HepG2 (cell line): ENCODE data around the gene DOCK11. TPM values are rescaled to one million over a fixed set of nuclear protein-coding genes. Genes with fewer than 3 reads are reported as not detected.

Experiments
- ATAC-seq: fragments of 200-7000 bp; cut with Tn5 transposase; 3 replicates; pipeline ENCODE4 v1.9.1; 2020; ENCODE audit warnings: mild to moderate bottlenecking, moderate library complexity
- BruUV-seq: library from RNA; stranded (reverse); fragments of 400-500 nt; replicated peaks from 2 replicates; lab custom pipeline; 2021; lab: Mats Ljungman, UMichigan
- CTCF ChIA-PET: fragments of 300-600 bp; formaldehyde crosslinking; extraction: SDS; loops from one replicate; lab custom pipeline; 2021; ENCODE audit warnings: low total read pairs, inconsistent platforms, low intra/inter-chr PET ratio; lab: Yijun Ruan, JAX
- POLR2A ChIA-PET: fragments of 350-600 bp; sonication (Branson Sonifier 250); formaldehyde crosslinking; loops from one replicate; lab custom pipeline; 2020; ENCODE audit warnings: antibody characterized with exemption, inconsistent platforms; lab: Yijun Ruan, JAX
- DNase-seq: peaks from one replicate; pipeline ENCODE4 v3.0.0-alpha.2; 2015; ENCODE audit warnings: low spot score
- FAIRE-seq: peaks from 3 replicates; lab custom pipeline; 2011; peaks lifted over from hg19 to GRCh38; lab: Jason Lieb, UNC
- H2AFZ ChIP-seq: one replicate; pipeline ENCODE4 v1.6.1; 2011; ENCODE audit warnings: low read length, inconsistent platforms
- H3K27ac ChIP-seq: fragments of 300-600 bp; 3 replicates; pipeline ENCODE4 v1.8.0; 2011; ENCODE audit warnings: mixed run types, mild to moderate bottlenecking, mixed read lengths, low read length, inconsistent platforms; ENCODE audit not compliant: insufficient read depth; ENCODE audit errors: extremely low read length
- H3K27me3 ChIP-seq, 2 experiments: fragments of 200-600 bp in 1 of 2; 2 replicates in 1 of 2; 3 replicates in 1 of 2; pipeline versions ENCODE4 v1.6.0 to v1.8.0; 2011; ENCODE audit warnings: low read length in 2 of 2, mild to moderate bottlenecking in 2 of 2, moderate library complexity in 2 of 2, inconsistent platforms in 1 of 2; ENCODE audit not compliant: insufficient read depth in 2 of 2, control insufficient read depth in 1 of 2
- H3K36me3 ChIP-seq, 2 experiments: fragments of 200-600 bp in 1 of 2; replicated peaks in 1 of 2; 2 replicates in 1 of 2; 3 replicates in 1 of 2; pipeline versions ENCODE4 v1.5.1 to v1.8.0; 2011; ENCODE audit warnings: low read length in 2 of 2, inconsistent platforms in 1 of 2; ENCODE audit not compliant: insufficient read depth in 2 of 2, control insufficient read depth in 1 of 2
- H3K4me1 ChIP-seq: 2 replicates; pipeline ENCODE4 v1.5.1; 2012; ENCODE audit warnings: low read length, inconsistent platforms; ENCODE audit not compliant: insufficient read depth
- H3K4me2 ChIP-seq: 2 replicates; pipeline ENCODE4 v1.6.0; 2011; ENCODE audit warnings: low read depth, low read length, inconsistent platforms
- H3K4me3 ChIP-seq, 3 experiments: fragments of 200-600 bp in 1 of 3; sonication (generic), shearing (Covaris generic) in 1 of 3; replicated peaks in 1 of 3; 2 replicates each; pipeline ENCODE4 v1.5.1; 2011 to 2016; ENCODE audit warnings: low read length in 3 of 3, inconsistent platforms in 2 of 3, low read depth in 2 of 3, mild to moderate bottlenecking in 2 of 3, control low read depth in 1 of 3, mixed read lengths in 1 of 3; ENCODE audit not compliant: insufficient read depth in 1 of 3
- H3K79me2 ChIP-seq: one replicate; pipeline ENCODE4 v1.6.1; 2011; ENCODE audit warnings: low read length, inconsistent platforms; ENCODE audit not compliant: insufficient read depth
- H3K9ac ChIP-seq: 2 replicates; pipeline ENCODE4 v1.6.0; 2011; ENCODE audit warnings: mild to moderate bottlenecking, low read depth, low read length, inconsistent platforms; ENCODE audit not compliant: insufficient read depth
- H3K9me3 ChIP-seq: 2 replicates; pipeline ENCODE4 v1.5.1; 2012; ENCODE audit warnings: mild to moderate bottlenecking, low read length
- H4K20me1 ChIP-seq: 2 replicates; pipeline ENCODE4 v1.6.0; 2011; ENCODE audit warnings: inconsistent platforms, mild to moderate bottlenecking, low read length, moderate library complexity; ENCODE audit not compliant: insufficient read depth
- EZH2 ChIP-seq: conservative IDR thresholded peaks from 2 replicates; pipeline ENCODE4 v1.6.1; 2012; ENCODE audit warnings: mild to moderate bottlenecking, low read depth, low read length, moderate library complexity
- GABPA ChIP-seq, 2 experiments: IDR thresholded peaks; 2 replicates each; pipeline ENCODE4 v1.6.1; 2011 to 2016; ENCODE audit warnings: low read depth in 2 of 2, low read length in 1 of 2, missing biosample characterization in 1 of 2, missing genetic modification characterization in 1 of 2
- HDAC2 ChIP-seq: sonication (generic); formaldehyde crosslinking; IDR thresholded peaks from 2 replicates; pipeline ENCODE4 v1.4.0; 2020; ENCODE audit warnings: missing genetic modification reagents
- KDM1A ChIP-seq: IDR thresholded peaks from 2 replicates; pipeline ENCODE4 v1.6.1; 2016; ENCODE audit warnings: missing compliant biosample characterization
- MED13 ChIP-seq: sonication (generic); formaldehyde crosslinking; IDR thresholded peaks from 2 replicates; pipeline ENCODE4 v1.5.0; 2020; ENCODE audit warnings: missing genetic modification reagents
- MIXL1 ChIP-seq: IDR thresholded peaks from 2 replicates; pipeline ENCODE4 v1.6.1; 2016
- NCOA1 ChIP-seq: sonication (generic); formaldehyde crosslinking; IDR thresholded peaks from 2 replicates; pipeline ENCODE4 v1.9.0; 2021; ENCODE audit warnings: missing genetic modification reagents
- RFX5 ChIP-seq: IDR thresholded peaks from 2 replicates; pipeline ENCODE4 v1.6.1; 2011; ENCODE audit warnings: low read depth, low read length, improper control_type of control experiment
- SCMH1 ChIP-seq: sonication (generic); formaldehyde crosslinking; IDR thresholded peaks from 2 replicates; pipeline ENCODE4 v1.9.0; 2021; ENCODE audit warnings: missing genetic modification reagents, mild to moderate bottlenecking, borderline replicate concordance
- SSRP1 ChIP-seq: IDR thresholded peaks from 2 replicates; pipeline ENCODE4 v1.6.1; 2016; ENCODE audit warnings: control low read depth
- STAG1 ChIP-seq: sonication (generic); formaldehyde crosslinking; IDR thresholded peaks from 2 replicates; pipeline ENCODE4 v1.4.0; 2020; ENCODE audit warnings: missing genetic modification reagents
- THYN1 ChIP-seq: sonication (generic); formaldehyde crosslinking; IDR thresholded peaks from 2 replicates; pipeline ENCODE4 v1.8.1; 2023; ENCODE audit warnings: low read depth, mild to moderate bottlenecking, moderate library complexity, missing genetic modification reagents, borderline replicate concordance
- WIZ ChIP-seq: sonication (generic); formaldehyde crosslinking; IDR thresholded peaks from 2 replicates; pipeline ENCODE4 v1.5.1; 2020; ENCODE audit warnings: mild to moderate bottlenecking, missing genetic modification reagents
- ZMYM3 ChIP-seq: sonication (generic); formaldehyde crosslinking; IDR thresholded peaks from 2 replicates; pipeline ENCODE4 v1.5.1; 2020; ENCODE audit warnings: mild to moderate bottlenecking, missing genetic modification reagents
- ZNF432 ChIP-seq: sonication (generic); formaldehyde crosslinking; IDR thresholded peaks from 2 replicates; pipeline ENCODE4 v1.5.0; 2020; ENCODE audit warnings: missing genetic modification reagents, mild to moderate bottlenecking, borderline replicate concordance
- WGBS: methylation state at CpG from one replicate; pipeline ENCODE4 v1.1.6; 2017; ENCODE audit warnings: low lambda C conversion rate; 5-methylcytosine and 5-hydroxymethylcytosine counted together
- in situ Hi-C: cut with HindIII; loops from 2 replicates; pipeline ENCODE4 v1.10.0; 2017; ENCODE audit warnings: low pct_unique_long_range_greater_than_20kb; ENCODE audit not compliant: extremely low pct_ligation_motif_present
- intact Hi-C: fragments of 100-400 bp; cut with micrococcal nuclease; formaldehyde crosslinking; loops from one replicate; pipeline ENCODE4 v1.10.0; 2022; ENCODE audit not compliant: unreplicated experiment
- polyA plus RNA-seq, 8 experiments: library from polyadenylated mRNA; depleted of rRNA in 3 of 8; stranded (reverse) in 7 of 8; unstranded in 1 of 8; fragments of >200 nt; fragmentation: Illumina TruSeq in 4 of 8; extraction: Trizol in 4 of 8; gene quantifications; 2 replicates each; pipeline versions ENCODE4 v1.2.1 to v1.2.3, GENCODE V29; 2011 to 2016; ENCODE audit warnings: low read depth in 4 of 8, missing spikeins in 1 of 8, mixed read lengths in 1 of 8; ENCODE audit not compliant: insufficient read depth in 1 of 8
- total RNA-seq, 5 experiments: library from RNA; depleted of rRNA; stranded (reverse); fragments of >200 nt; fragmentation: Illumina TruSeq; extraction: Trizol; gene quantifications; 2 replicates each; pipeline ENCODE4 v1.2.3, GENCODE V29; 2016; ENCODE audit warnings: low read depth in 1 of 5
- TF ChIP-seq, protein P1 (sequence below): sonication (generic); formaldehyde crosslinking; conservative IDR thresholded peaks from 2 replicates; pipeline ENCODE4 v1.4.0; 2020; ENCODE audit warnings: missing genetic modification reagents
- TF ChIP-seq, protein P2 (sequence below): sonication (generic); formaldehyde crosslinking; conservative IDR thresholded peaks from 2 replicates; pipeline ENCODE4 v1.4.0; 2020; ENCODE audit warnings: missing genetic modification reagents
- TF ChIP-seq, protein P3 (sequence below): sonication (generic); formaldehyde crosslinking; IDR thresholded peaks from 2 replicates; pipeline ENCODE4 v1.4.0; 2020; ENCODE audit warnings: mild to moderate bottlenecking, missing genetic modification reagents

The DOCK11 gene
- total and polyA plus RNA-seq, 2 of the 13 experiments (the other 11 are each of a cell fraction or from before 2014, with no cell fraction given), result 0.02 to 0.12 TPM

DNA sequence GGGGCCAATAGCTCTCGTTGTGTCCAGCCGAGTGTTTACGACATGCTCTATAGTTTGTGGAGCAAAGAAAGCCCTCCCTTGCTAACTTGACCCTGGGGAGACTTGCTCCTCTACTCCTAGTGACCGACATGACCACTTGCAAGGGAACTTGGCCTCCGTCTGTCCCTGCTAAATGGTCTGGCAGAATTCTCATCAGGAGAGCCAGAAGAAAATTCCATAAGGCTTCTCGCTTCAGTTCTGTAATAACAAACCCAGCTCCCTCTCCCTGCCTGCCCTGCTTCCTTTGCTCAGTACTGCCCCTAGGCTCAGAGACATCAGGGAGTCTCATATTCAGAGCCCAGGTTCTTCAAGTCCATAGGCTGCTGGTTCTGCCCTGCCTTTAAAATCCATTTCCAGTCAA lies 13.0 kb downstream of the DOCK11 start:
- DNase-seq (no peak), ATAC-seq (no peak), FAIRE-seq (no peak)
- 10% methylated on average over 2 of the region's 6 CpGs for WGBS
- BruUV-seq, result no TSS peak
- Histone ChIP-seq H3K27ac (no peak overlapping the region), H4K20me1 (no peaks in the 10 kb centered on the region), H3K36me3 (no peaks in the 10 kb centered on the region), H2AFZ (no peak overlapping the region), H3K4me3 (no peak overlapping the region), H3K27me3 (no peaks in the 10 kb centered on the region), H3K79me2 (no peaks in the 10 kb centered on the region), H3K4me1 (no peaks in the 10 kb centered on the region), H3K9ac (no peak overlapping the region), H3K9me3 (no peaks in the 10 kb centered on the region), H3K4me2 (no peak overlapping the region)
- intact Hi-C loops (no loop called here), in situ Hi-C loops (no loop called here)
- TF ChIP-seq SCMH1 (no peak), MIXL1 (CRISPR knock-in tag) (no peak), THYN1 (CRISPR knock-in tag) (no peak), KDM1A (CRISPR knock-in tag) (no peak), NCOA1 (CRISPR knock-in tag) (no peak), RFX5 (no peak), STAG1 (no peak), ZMYM3 (CRISPR knock-in tag) (no peak), WIZ (no peak), SSRP1 (CRISPR knock-in tag) (no peak), MED13 (CRISPR knock-in tag) (no peak), EZH2 (no peak), GABPA (IDR thresholded peaks at IDR 0.05; ENCODE audit: low read depth, low read length) (no peak), GABPA (CRISPR knock-in tag; IDR thresholded peaks at IDR 0.05; ENCODE audit: low read depth) (no peak), ZNF432 (no peak), HDAC2 (CRISPR knock-in tag) (no peak)
- TF ChIP-seq, protein P1, sequence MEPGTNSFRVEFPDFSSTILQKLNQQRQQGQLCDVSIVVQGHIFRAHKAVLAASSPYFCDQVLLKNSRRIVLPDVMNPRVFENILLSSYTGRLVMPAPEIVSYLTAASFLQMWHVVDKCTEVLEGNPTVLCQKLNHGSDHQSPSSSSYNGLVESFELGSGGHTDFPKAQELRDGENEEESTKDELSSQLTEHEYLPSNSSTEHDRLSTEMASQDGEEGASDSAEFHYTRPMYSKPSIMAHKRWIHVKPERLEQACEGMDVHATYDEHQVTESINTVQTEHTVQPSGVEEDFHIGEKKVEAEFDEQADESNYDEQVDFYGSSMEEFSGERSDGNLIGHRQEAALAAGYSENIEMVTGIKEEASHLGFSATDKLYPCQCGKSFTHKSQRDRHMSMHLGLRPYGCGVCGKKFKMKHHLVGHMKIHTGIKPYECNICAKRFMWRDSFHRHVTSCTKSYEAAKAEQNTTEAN (CRISPR knock-in tag), result no peak
- TF ChIP-seq, protein P2, sequence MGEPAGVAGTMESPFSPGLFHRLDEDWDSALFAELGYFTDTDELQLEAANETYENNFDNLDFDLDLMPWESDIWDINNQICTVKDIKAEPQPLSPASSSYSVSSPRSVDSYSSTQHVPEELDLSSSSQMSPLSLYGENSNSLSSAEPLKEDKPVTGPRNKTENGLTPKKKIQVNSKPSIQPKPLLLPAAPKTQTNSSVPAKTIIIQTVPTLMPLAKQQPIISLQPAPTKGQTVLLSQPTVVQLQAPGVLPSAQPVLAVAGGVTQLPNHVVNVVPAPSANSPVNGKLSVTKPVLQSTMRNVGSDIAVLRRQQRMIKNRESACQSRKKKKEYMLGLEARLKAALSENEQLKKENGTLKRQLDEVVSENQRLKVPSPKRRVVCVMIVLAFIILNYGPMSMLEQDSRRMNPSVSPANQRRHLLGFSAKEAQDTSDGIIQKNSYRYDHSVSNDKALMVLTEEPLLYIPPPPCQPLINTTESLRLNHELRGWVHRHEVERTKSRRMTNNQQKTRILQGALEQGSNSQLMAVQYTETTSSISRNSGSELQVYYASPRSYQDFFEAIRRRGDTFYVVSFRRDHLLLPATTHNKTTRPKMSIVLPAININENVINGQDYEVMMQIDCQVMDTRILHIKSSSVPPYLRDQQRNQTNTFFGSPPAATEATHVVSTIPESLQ (CRISPR knock-in tag), result no peak
- TF ChIP-seq, protein P3, sequence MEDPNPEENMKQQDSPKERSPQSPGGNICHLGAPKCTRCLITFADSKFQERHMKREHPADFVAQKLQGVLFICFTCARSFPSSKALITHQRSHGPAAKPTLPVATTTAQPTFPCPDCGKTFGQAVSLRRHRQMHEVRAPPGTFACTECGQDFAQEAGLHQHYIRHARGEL (CRISPR knock-in tag), result no peak
- CTCF ChIA-PET, result no interaction called here
- POLR2A ChIA-PET, result no interaction called here
